Keratinocyte (primary cell): ENCODE data around the gene ACTRT3.

Source experiments
- EZH2 ChIP-seq: IDR thresholded peaks from one replicate; pipeline ENCODE4 v1.6.1; 2012; ENCODE audit warnings: inconsistent platforms, mild to moderate bottlenecking, low read length, moderate library complexity
- TF ChIP-seq, protein P1 (sequence below), 3 experiments: IDR thresholded peaks in 1 of 3; conservative IDR thresholded peaks in 1 of 3; optimal IDR thresholded peaks in 1 of 3; 2 replicates in 2 of 3; 3 replicates in 1 of 3; pipeline versions ENCODE3 to v1.5.1; 2011; ENCODE audit warnings: low read length in 3 of 3, mild to moderate bottlenecking in 3 of 3, moderate library complexity in 2 of 3, control low read depth in 1 of 3, inconsistent platforms in 1 of 3; ENCODE audit not compliant: insufficient read depth in 2 of 3; ENCODE audit errors: extremely low read depth in 1 of 3

DNA sequence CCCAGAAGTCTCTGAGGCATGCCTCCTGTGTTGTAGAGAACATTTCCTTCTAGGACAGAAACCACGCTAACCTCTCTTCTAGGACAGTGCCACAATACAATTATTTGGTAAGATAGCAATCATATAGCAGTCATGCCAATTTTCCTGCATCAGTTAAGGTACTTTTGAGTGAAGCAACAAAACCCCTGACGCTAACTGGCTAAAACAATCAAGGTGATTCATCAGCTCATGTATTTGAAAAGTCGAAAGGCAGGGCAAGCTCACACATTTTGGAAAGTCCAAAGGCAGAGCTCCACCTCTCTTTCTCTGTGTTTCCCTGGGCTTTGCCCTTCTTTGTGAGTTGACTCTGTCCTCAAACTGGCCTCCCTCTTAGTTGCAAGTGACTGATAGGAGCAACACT lies 14.7 kb downstream of the ACTRT3 start:
- TF ChIP-seq, protein P1, sequence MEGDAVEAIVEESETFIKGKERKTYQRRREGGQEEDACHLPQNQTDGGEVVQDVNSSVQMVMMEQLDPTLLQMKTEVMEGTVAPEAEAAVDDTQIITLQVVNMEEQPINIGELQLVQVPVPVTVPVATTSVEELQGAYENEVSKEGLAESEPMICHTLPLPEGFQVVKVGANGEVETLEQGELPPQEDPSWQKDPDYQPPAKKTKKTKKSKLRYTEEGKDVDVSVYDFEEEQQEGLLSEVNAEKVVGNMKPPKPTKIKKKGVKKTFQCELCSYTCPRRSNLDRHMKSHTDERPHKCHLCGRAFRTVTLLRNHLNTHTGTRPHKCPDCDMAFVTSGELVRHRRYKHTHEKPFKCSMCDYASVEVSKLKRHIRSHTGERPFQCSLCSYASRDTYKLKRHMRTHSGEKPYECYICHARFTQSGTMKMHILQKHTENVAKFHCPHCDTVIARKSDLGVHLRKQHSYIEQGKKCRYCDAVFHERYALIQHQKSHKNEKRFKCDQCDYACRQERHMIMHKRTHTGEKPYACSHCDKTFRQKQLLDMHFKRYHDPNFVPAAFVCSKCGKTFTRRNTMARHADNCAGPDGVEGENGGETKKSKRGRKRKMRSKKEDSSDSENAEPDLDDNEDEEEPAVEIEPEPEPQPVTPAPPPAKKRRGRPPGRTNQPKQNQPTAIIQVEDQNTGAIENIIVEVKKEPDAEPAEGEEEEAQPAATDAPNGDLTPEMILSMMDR (optimal IDR thresholded peaks at IDR 0.05 in 1 of 3, IDR thresholded peaks at IDR 0.05 in 1 of 3, conservative IDR thresholded peaks at IDR 0.05 in 1 of 3; ENCODE audit: extremely low read depth in 1 of 3, insufficient read depth in 2 of 3, low read length in 3 of 3), result no peak
- TF ChIP-seq EZH2, result no peak
